ENCODE data around the gene RTF2. TPM values are rescaled to one million over a fixed set of nuclear protein-coding genes. Genes with fewer than 3 reads are reported as not detected.

The RTF2 gene
- total RNA-seq, 1 donor from 2014 or later: 81.4 TPM

DNA sequence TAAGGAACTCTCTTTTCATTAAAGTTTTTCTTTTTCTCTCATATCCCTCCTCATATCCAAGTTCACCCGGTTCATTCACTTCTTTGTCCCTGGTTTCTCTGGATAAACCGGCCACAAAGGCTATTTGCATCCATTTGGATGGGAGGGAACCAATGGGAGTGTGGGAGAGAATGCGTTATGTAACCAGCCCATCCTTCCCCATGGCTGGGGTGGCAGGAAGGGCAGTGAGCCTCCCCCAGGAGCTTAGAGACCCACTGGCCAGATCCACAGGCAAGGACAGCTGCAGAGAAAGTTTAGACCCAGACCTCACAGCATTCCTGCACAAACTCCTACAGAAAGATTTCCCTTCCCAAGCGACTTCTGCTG, 45.6 kb upstream of the RTF2 start:
- Histone ChIP-seq H4K20me1 (ENCODE audit: insufficient read depth, low read length) (no peaks in the 10 kb centered on the region), H3K36me3 (ENCODE audit: insufficient read depth, low read length) (no peaks in the 10 kb centered on the region), H3K4me2 (ENCODE audit: low read length) (peak overlapping the region; percentile 71), H3K27ac (ENCODE audit: low read depth, low read length) (peak overlapping the region; percentile 81), H2AFZ (ENCODE audit: low read depth, low read length) (peak overlapping the region; percentile 53), H3K9ac (ENCODE audit: low read length) (peak overlapping the region; percentile 46), H3K4me3 (ENCODE audit: insufficient read depth, low read depth, low read length) (peak overlapping the region; percentile 6), H3K9me3 (ENCODE audit: insufficient read depth, low read depth, low read length) (no peaks in the 10 kb centered on the region), H3K4me1 (ENCODE audit: insufficient read depth, low read length) (peaks cover 50% of the 10 kb centered on the region), H3K79me2 (ENCODE audit: insufficient read depth, low read length) (peaks cover 3% of the 10 kb centered on the region), H3K27me3 (ENCODE audit: insufficient read depth, low read length) (no peaks in the 10 kb centered on the region)
- H3K27ac Mint-ChIP-seq (ENCODE audit: unreplicated experiment): peak overlapping the region; percentile 77
- FAIRE-seq (no peak), DNase-seq (ENCODE audit: low read depth) (no peak)
- no peaks in the 10 kb centered on the region for H3K36me3 Mint-ChIP-seq (ENCODE audit: low read depth, unreplicated experiment)
- peaks cover 2% of the 10 kb centered on the region for H3K27me3 Mint-ChIP-seq (ENCODE audit: low read depth, unreplicated experiment)
- H3K4me3 Mint-ChIP-seq (ENCODE audit: unreplicated experiment): peak overlapping the region; percentile 65
- peaks cover 46% of the 10 kb centered on the region for H3K4me1 Mint-ChIP-seq (ENCODE audit: low read depth, unreplicated experiment)
- no peaks in the 10 kb centered on the region for H3K9me3 Mint-ChIP-seq (ENCODE audit: unreplicated experiment)
- TF ChIP-seq EZH2 (IDR thresholded peaks at IDR 0.05; ENCODE audit: insufficient read depth, low read length): no peak
- TF ChIP-seq, protein P1, sequence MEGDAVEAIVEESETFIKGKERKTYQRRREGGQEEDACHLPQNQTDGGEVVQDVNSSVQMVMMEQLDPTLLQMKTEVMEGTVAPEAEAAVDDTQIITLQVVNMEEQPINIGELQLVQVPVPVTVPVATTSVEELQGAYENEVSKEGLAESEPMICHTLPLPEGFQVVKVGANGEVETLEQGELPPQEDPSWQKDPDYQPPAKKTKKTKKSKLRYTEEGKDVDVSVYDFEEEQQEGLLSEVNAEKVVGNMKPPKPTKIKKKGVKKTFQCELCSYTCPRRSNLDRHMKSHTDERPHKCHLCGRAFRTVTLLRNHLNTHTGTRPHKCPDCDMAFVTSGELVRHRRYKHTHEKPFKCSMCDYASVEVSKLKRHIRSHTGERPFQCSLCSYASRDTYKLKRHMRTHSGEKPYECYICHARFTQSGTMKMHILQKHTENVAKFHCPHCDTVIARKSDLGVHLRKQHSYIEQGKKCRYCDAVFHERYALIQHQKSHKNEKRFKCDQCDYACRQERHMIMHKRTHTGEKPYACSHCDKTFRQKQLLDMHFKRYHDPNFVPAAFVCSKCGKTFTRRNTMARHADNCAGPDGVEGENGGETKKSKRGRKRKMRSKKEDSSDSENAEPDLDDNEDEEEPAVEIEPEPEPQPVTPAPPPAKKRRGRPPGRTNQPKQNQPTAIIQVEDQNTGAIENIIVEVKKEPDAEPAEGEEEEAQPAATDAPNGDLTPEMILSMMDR (IDR thresholded peaks at IDR 0.05; ENCODE audit: insufficient read depth, low read depth, low read length): no peak

GRCh38 chr20:56423211-56423610, 45.2 kb upstream of the RTF2 start:
- Mint-ChIP-seq H3K36me3 (ENCODE audit: low read depth, unreplicated experiment) (no peaks in the 10 kb centered on the region), H3K4me3 (ENCODE audit: unreplicated experiment) (peak overlapping the region; percentile 65), H3K27ac (ENCODE audit: unreplicated experiment) (peak overlapping the region; percentile 77), H3K4me1 (ENCODE audit: low read depth, unreplicated experiment) (peaks cover 45% of the 10 kb centered on the region), H3K27me3 (ENCODE audit: low read depth, unreplicated experiment) (peaks cover 2% of the 10 kb centered on the region), H3K9me3 (ENCODE audit: unreplicated experiment) (no peaks in the 10 kb centered on the region)
- no peak overlapping the region for H2AFZ ChIP-seq (ENCODE audit: low read depth, low read length)
- DNase-seq (ENCODE audit: low read depth) (no peak), FAIRE-seq (no peak)
- H3K4me1 ChIP-seq (ENCODE audit: insufficient read depth, low read length): peaks cover 50% of the 10 kb centered on the region
- no peaks in the 10 kb centered on the region for H3K9me3 ChIP-seq (ENCODE audit: insufficient read depth, low read depth, low read length)
- peak overlapping the region; percentile 46 for H3K9ac ChIP-seq (ENCODE audit: low read length)
- peak overlapping the region; percentile 6 for H3K4me3 ChIP-seq (ENCODE audit: insufficient read depth, low read depth, low read length)
- TF ChIP-seq EZH2 (IDR thresholded peaks at IDR 0.05; ENCODE audit: insufficient read depth, low read length): no peak
- TF ChIP-seq, protein P1 (IDR thresholded peaks at IDR 0.05; ENCODE audit: insufficient read depth, low read depth, low read length): no peak
- H3K36me3 ChIP-seq (ENCODE audit: insufficient read depth, low read length): no peaks in the 10 kb centered on the region
- H4K20me1 ChIP-seq (ENCODE audit: insufficient read depth, low read length): no peaks in the 10 kb centered on the region
- peak overlapping the region; percentile 71 for H3K4me2 ChIP-seq (ENCODE audit: low read length)
- peak overlapping the region; percentile 81 for H3K27ac ChIP-seq (ENCODE audit: low read depth, low read length)
- peaks cover 3% of the 10 kb centered on the region for H3K79me2 ChIP-seq (ENCODE audit: insufficient read depth, low read length)
- H3K27me3 ChIP-seq (ENCODE audit: insufficient read depth, low read length): no peaks in the 10 kb centered on the region

DNA sequence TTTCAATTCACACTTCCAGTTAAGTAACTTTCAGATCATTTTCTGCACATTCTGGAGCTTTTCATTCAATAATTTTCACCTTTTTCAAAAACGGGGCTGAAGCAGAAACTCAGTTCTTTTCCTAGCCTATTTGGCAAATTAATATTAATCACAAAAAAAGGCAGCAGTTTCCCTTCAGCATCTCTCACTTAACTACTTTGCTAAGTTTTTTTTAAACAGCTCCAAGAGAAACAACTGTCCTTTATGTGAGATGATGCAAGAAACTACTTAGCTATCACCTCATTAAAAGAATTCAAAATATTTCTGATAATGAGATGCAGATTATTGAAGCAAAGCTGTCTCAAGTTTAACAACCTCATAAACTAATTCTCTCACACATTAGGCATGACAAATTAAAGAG, 44.5 kb upstream of the RTF2 start:
- peaks cover 2% of the 10 kb centered on the region for H3K27me3 Mint-ChIP-seq (ENCODE audit: low read depth, unreplicated experiment)
- Histone ChIP-seq H4K20me1 (ENCODE audit: insufficient read depth, low read length) (no peaks in the 10 kb centered on the region), H2AFZ (ENCODE audit: low read depth, low read length) (no peak overlapping the region), H3K9me3 (ENCODE audit: insufficient read depth, low read depth, low read length) (no peaks in the 10 kb centered on the region), H3K4me2 (ENCODE audit: low read length) (peak overlapping the region; percentile 36), H3K9ac (ENCODE audit: low read length) (no peak overlapping the region), H3K36me3 (ENCODE audit: insufficient read depth, low read length) (no peaks in the 10 kb centered on the region), H3K27ac (ENCODE audit: low read depth, low read length) (no peak overlapping the region), H3K27me3 (ENCODE audit: insufficient read depth, low read length) (no peaks in the 10 kb centered on the region), H3K79me2 (ENCODE audit: insufficient read depth, low read length) (peaks cover 3% of the 10 kb centered on the region), H3K4me3 (ENCODE audit: insufficient read depth, low read depth, low read length) (no peak overlapping the region), H3K4me1 (ENCODE audit: insufficient read depth, low read length) (peaks cover 48% of the 10 kb centered on the region)
- H3K4me3 Mint-ChIP-seq (ENCODE audit: unreplicated experiment): no peak overlapping the region
- TF ChIP-seq EZH2 (IDR thresholded peaks at IDR 0.05; ENCODE audit: insufficient read depth, low read length): no peak
- TF ChIP-seq, protein P1 (IDR thresholded peaks at IDR 0.05; ENCODE audit: insufficient read depth, low read depth, low read length): no peak
- no peaks in the 10 kb centered on the region for H3K36me3 Mint-ChIP-seq (ENCODE audit: low read depth, unreplicated experiment)
- H3K27ac Mint-ChIP-seq (ENCODE audit: unreplicated experiment): peak overlapping the region; percentile 26
- peaks cover 44% of the 10 kb centered on the region for H3K4me1 Mint-ChIP-seq (ENCODE audit: low read depth, unreplicated experiment)
- DNase-seq (ENCODE audit: low read depth): no peak
- H3K9me3 Mint-ChIP-seq (ENCODE audit: unreplicated experiment): no peaks in the 10 kb centered on the region
- no peak for FAIRE-seq
